A549 (cell line): Measurements from ENCODE around the gene IARS1.

ENCODE experiments used
- BHLHE40 ChIP-seq: IDR thresholded peaks from 2 replicates; pipeline ENCODE4 v1.6.1; 2012; ENCODE audit warnings: low read depth, low read length, inconsistent platforms
- CTCF ChIP-seq: fragments of >200 bp; sonication (Bioruptor Twin); formaldehyde crosslinking; IDR thresholded peaks from 3 replicates; pipeline ENCODE4 v1.5.1; 2016
- JUN ChIP-seq, 2 experiments: fragments of >200 bp; sonication (Bioruptor Twin); formaldehyde crosslinking; IDR thresholded peaks; 2 replicates in 1 of 2; 3 replicates in 1 of 2; pipeline ENCODE4 v1.6.1; 2016 to 2017
- MYC ChIP-seq: IDR thresholded peaks from 2 replicates; pipeline ENCODE4 v1.6.1; 2012; ENCODE audit warnings: mild to moderate bottlenecking, inconsistent platforms, low read length, improper control_type of control experiment, borderline replicate concordance
- NFE2L2 ChIP-seq: fragments of 150-350 bp; conservative IDR thresholded peaks from 2 replicates; pipeline ENCODE4 v1.6.1; 2014; ENCODE audit warnings: low read length
- NPAS2 ChIP-seq: fragments of 250-450 bp; sonication (Bioruptor Pico); IDR thresholded peaks from 2 replicates; pipeline ENCODE4 v1.8.0; 2022; ENCODE audit warnings: mild to moderate bottlenecking, moderate library complexity, borderline replicate concordance
- RAD21 ChIP-seq, 2 experiments: fragments of >200 bp in 1 of 2; sonication (Bioruptor Twin) in 1 of 2; formaldehyde crosslinking in 1 of 2; IDR thresholded peaks in 1 of 2; conservative IDR thresholded peaks in 1 of 2; 2 replicates in 1 of 2; 3 replicates in 1 of 2; pipeline ENCODE4 v1.6.1; 2012 to 2018; ENCODE audit warnings: inconsistent platforms in 1 of 2
- RNF2 ChIP-seq: fragments of 200-600 bp; sonication (generic); IDR thresholded peaks from 2 replicates; pipeline ENCODE4 v1.6.1; 2016; ENCODE audit warnings: low read depth, mild to moderate bottlenecking, antibody characterized with exemption, moderate library complexity, borderline replicate concordance
- TP53 ChIP-seq: fragments of 250-450 bp; sonication (Bioruptor Pico); IDR thresholded peaks from 2 replicates; pipeline ENCODE4 v1.5.0; 2021; ENCODE audit warnings: mild to moderate bottlenecking, moderate library complexity
- ZFP36 ChIP-seq: fragments of 450-650 bp; IDR thresholded peaks from 2 replicates; pipeline ENCODE4 v1.6.1; 2014; ENCODE audit warnings: borderline replicate concordance; ENCODE audit not compliant: partially characterized antibody
- TF ChIP-seq, protein P1 (sequence below): IDR thresholded peaks from 2 replicates; pipeline ENCODE4 v1.6.1; 2012
- TF ChIP-seq, protein P2 (sequence below): fragments of 200-600 bp; sonication (generic); IDR thresholded peaks from 2 replicates; pipeline ENCODE4 v1.6.1; 2016; ENCODE audit warnings: antibody characterized with exemption, mild to moderate bottlenecking, moderate library complexity

DNA sequence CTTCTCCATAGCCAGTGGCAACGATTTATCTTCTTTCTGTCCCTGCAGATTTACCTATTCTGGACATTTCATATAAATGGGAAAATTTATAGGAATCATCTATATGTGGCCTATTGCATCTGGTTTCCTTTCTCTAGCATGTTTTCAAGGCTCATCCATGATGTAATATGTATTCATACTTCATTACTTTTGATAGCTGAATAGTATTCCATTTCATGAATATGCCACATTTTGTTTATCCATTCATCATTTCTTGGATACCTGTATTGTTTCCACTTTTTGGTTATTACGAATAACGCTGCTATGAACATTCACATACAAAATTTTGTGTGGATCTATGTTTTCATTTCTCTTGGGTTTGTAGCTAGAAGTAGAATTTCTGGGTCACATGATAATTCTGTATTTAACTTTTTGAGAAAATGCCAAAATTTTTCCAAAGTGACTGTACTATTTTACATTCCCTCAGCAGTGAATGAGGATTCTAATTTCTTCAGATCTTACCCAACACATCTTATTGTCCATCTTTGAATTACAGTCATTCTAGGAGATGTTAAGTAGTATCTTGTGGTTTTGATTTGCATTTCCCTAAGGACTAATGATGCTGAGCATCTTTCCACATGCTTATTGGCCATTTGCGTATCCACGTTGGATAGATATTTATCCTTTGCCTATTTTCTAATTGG is 3.6 kb downstream of the IARS1 start:
- TF ChIP-seq ZFP36 (no peak), CTCF (no peak), MYC (no peak), NFE2L2 (no peak), NPAS2 (no peak), RAD21 (conservative IDR thresholded peaks at IDR 0.05 in 1 of 2, IDR thresholded peaks at IDR 0.05 in 1 of 2) (no peak), TP53 (CRISPR knock-in tag) (no peak), JUN (IDR thresholded peaks at IDR 0.05) (no peak), RNF2 (no peak), BHLHE40 (no peak)
- TF ChIP-seq, protein P1, sequence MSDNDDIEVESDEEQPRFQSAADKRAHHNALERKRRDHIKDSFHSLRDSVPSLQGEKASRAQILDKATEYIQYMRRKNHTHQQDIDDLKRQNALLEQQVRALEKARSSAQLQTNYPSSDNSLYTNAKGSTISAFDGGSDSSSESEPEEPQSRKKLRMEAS, result no peak
- TF ChIP-seq, protein P2, sequence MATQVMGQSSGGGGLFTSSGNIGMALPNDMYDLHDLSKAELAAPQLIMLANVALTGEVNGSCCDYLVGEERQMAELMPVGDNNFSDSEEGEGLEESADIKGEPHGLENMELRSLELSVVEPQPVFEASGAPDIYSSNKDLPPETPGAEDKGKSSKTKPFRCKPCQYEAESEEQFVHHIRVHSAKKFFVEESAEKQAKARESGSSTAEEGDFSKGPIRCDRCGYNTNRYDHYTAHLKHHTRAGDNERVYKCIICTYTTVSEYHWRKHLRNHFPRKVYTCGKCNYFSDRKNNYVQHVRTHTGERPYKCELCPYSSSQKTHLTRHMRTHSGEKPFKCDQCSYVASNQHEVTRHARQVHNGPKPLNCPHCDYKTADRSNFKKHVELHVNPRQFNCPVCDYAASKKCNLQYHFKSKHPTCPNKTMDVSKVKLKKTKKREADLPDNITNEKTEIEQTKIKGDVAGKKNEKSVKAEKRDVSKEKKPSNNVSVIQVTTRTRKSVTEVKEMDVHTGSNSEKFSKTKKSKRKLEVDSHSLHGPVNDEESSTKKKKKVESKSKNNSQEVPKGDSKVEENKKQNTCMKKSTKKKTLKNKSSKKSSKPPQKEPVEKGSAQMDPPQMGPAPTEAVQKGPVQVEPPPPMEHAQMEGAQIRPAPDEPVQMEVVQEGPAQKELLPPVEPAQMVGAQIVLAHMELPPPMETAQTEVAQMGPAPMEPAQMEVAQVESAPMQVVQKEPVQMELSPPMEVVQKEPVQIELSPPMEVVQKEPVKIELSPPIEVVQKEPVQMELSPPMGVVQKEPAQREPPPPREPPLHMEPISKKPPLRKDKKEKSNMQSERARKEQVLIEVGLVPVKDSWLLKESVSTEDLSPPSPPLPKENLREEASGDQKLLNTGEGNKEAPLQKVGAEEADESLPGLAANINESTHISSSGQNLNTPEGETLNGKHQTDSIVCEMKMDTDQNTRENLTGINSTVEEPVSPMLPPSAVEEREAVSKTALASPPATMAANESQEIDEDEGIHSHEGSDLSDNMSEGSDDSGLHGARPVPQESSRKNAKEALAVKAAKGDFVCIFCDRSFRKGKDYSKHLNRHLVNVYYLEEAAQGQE, result no peak
